SH-SY5Y (cell line): ENCODE results near the gene MSH4.

ENCODE experiments used
- GATA2 ChIP-seq: IDR thresholded peaks from 2 replicates; pipeline ENCODE4 v1.6.1; 2011; ENCODE audit warnings: mild to moderate bottlenecking, low read depth, low read length
- GATA3 ChIP-seq: IDR thresholded peaks from 2 replicates; pipeline ENCODE4 v1.6.1; 2011; ENCODE audit warnings: low read depth, mild to moderate bottlenecking, low read length, moderate library complexity

GRCh38 chr1:75808921-75809320 lies 12.2 kb downstream of the MSH4 start:
- TF ChIP-seq GATA3 (no peak), GATA2 (no peak)
